ENCODE data around the gene SAMD14.
A peak's percentile ranks its signal among the peaks of the same experiment; 100 is the strongest.

The SAMD14 gene

GRCh38 chr17:50165466-50165865, 35.5 kb upstream of the SAMD14 start:
- no peak for DNase-seq (ENCODE audit: low read depth in 1 of 2, low spot score in 1 of 2)

GRCh38 chr17:50165066-50165465, 35.1 kb upstream of the SAMD14 start:
- no peak for DNase-seq (ENCODE audit: low read depth in 1 of 2, low spot score in 1 of 2)

GRCh38 chr17:50164697-50164988, 34.7 kb upstream of the SAMD14 start:
- no peak for DNase-seq (ENCODE audit: low read depth in 1 of 2, low spot score in 1 of 2)

- DNase-seq (ENCODE audit: low read depth in 1 of 2, low spot score in 1 of 2): no peak
Observed at GRCh38 chr17:50163843-50164696, 34.1 kb upstream of the SAMD14 start.

GRCh38 chr17:50162466-50163254, 32.7 kb upstream of the SAMD14 start:
- DNase-seq (ENCODE audit: low read depth in 1 of 2, low spot score in 1 of 2): no peak

GRCh38 chr17:50161911-50162288, 31.9 kb upstream of the SAMD14 start:
- DNase-seq (ENCODE audit: low read depth in 1 of 2, low spot score in 1 of 2): no peak

- DNase-seq (ENCODE audit: low read depth in 1 of 2, low spot score in 1 of 2): peak; percentile 94
Observed at GRCh38 chr17:50161023-50161910, 31.3 kb upstream of the SAMD14 start.

- no peak for DNase-seq (ENCODE audit: low read depth in 1 of 2, low spot score in 1 of 2)
Observed at GRCh38 chr17:50157891-50158290, 27.9 kb upstream of the SAMD14 start.

GRCh38 chr17:50155115-50155819, 25.3 kb upstream of the SAMD14 start:
- DNase-seq (ENCODE audit: low read depth in 1 of 2, low spot score in 1 of 2): no peak

GRCh38 chr17:50154604-50155003, 24.6 kb upstream of the SAMD14 start:
- DNase-seq (ENCODE audit: low read depth in 1 of 2, low spot score in 1 of 2): no peak

GRCh38 chr17:50153650-50154575, 24.0 kb upstream of the SAMD14 start:
- DNase-seq (ENCODE audit: low read depth in 1 of 2, low spot score in 1 of 2): no peak

GRCh38 chr17:50152736-50153135, 22.8 kb upstream of the SAMD14 start:
- no peak for DNase-seq (ENCODE audit: low read depth in 1 of 2, low spot score in 1 of 2)

- DNase-seq (ENCODE audit: low read depth in 1 of 2, low spot score in 1 of 2): no peak
Observed at GRCh38 chr17:50151937-50152547, 22.1 kb upstream of the SAMD14 start.

- DNase-seq (ENCODE audit: low read depth in 1 of 2, low spot score in 1 of 2): peak; percentile 67 to 80
Observed at GRCh38 chr17:50151041-50151936, 21.3 kb upstream of the SAMD14 start.

- no peak for DNase-seq (ENCODE audit: low read depth in 1 of 2, low spot score in 1 of 2)
Observed at GRCh38 chr17:50150354-50151040, 20.5 kb upstream of the SAMD14 start, which contains the start of gene PPP1R9B. PPP1R9B (minus strand) TSS chr17:50150677; CDS start chr17:50150513, 164 bp downstream.

GRCh38 chr17:50149417-50150353, 19.7 kb upstream of the SAMD14 start:
- no peak for DNase-seq (ENCODE audit: low read depth in 1 of 2, low spot score in 1 of 2)

GRCh38 chr17:50149091-50149416, 19.1 kb upstream of the SAMD14 start:
- no peak for DNase-seq (ENCODE audit: low read depth in 1 of 2, low spot score in 1 of 2)
